HG02852 (cell line): ENCODE measurements around the gene HCN4.

Experiments
- ATAC-seq: cut with Tn5 transposase; IDR thresholded peaks from one replicate; pipeline ENCODE4 v1.9.1; 2021; ENCODE audit warnings: mild to moderate bottlenecking, moderate library complexity; ENCODE audit not compliant: unreplicated experiment

HCN4 gene

GRCh38 chr15:73346735-73347312, 21.9 kb downstream of the HCN4 start:
- no peak for ATAC-seq

GRCh38 chr15:73345658-73346057, 23.1 kb downstream of the HCN4 start:
- no peak for ATAC-seq

- ATAC-seq, result no peak
Measured at GRCh38 chr15:73344056-73344455, 24.7 kb downstream of the HCN4 start.

- no peak for ATAC-seq
Measured at GRCh38 chr15:73341886-73342600, 26.7 kb downstream of the HCN4 start.

- ATAC-seq, result no peak
Measured at GRCh38 chr15:73340502-73341192, 28.1 kb downstream of the HCN4 start.

GRCh38 chr15:73338606-73339374, 30.0 kb downstream of the HCN4 start:
- no peak for ATAC-seq

GRCh38 chr15:73338058-73338457, 30.7 kb downstream of the HCN4 start:
- no peak for ATAC-seq

GRCh38 chr15:73337187-73337586, 31.6 kb downstream of the HCN4 start:
- no peak for ATAC-seq

GRCh38 chr15:73336756-73337155, 32.0 kb downstream of the HCN4 start:
- no peak for ATAC-seq

- ATAC-seq, result no peak
Measured at GRCh38 chr15:73335471-73335870, 33.3 kb downstream of the HCN4 start.

- no peak for ATAC-seq
Measured at GRCh38 chr15:73335026-73335425, 33.7 kb downstream of the HCN4 start.

- ATAC-seq, result no peak
Measured at GRCh38 chr15:73334086-73334485, 34.7 kb downstream of the HCN4 start.

GRCh38 chr15:73333001-73333400, 35.8 kb downstream of the HCN4 start:
- no peak for ATAC-seq

GRCh38 chr15:73331991-73332925, 36.5 kb downstream of the HCN4 start:
- no peak for ATAC-seq

GRCh38 chr15:73331501-73331900, 37.3 kb downstream of the HCN4 start:
- no peak for ATAC-seq

- ATAC-seq, result no peak
Measured at GRCh38 chr15:73330206-73331051, 38.3 kb downstream of the HCN4 start.

- no peak for ATAC-seq
Measured at GRCh38 chr15:73329501-73330200, 39.1 kb downstream of the HCN4 start.

GRCh38 chr15:73328981-73329380, 39.8 kb downstream of the HCN4 start:
- ATAC-seq, result no peak
